Testis (tissue), 2 donors: Measurements from ENCODE around the gene PXMP2.
A peak's percentile ranks its signal among the peaks of the same experiment; 100 is the strongest.

Experiments used
- POLR2A ChIP-seq: fragments of 450-650 bp; IDR thresholded peaks from one replicate; pipeline ENCODE4 v1.6.1; 2017; ENCODE audit warnings: antibody characterized with exemption, mild to moderate bottlenecking, moderate library complexity
- TF ChIP-seq, protein P1 (sequence below), 3 experiments: fragments of 450-650 bp in 2 of 3; fragments of 200-600 bp in 1 of 3; sonication (generic) in 1 of 3; IDR thresholded peaks; one replicate each; pipeline ENCODE4 v1.5.1; 2016 to 2019; ENCODE audit warnings: antibody characterized with exemption in 3 of 3, mild to moderate bottlenecking in 2 of 3, moderate library complexity in 1 of 3

DNA sequence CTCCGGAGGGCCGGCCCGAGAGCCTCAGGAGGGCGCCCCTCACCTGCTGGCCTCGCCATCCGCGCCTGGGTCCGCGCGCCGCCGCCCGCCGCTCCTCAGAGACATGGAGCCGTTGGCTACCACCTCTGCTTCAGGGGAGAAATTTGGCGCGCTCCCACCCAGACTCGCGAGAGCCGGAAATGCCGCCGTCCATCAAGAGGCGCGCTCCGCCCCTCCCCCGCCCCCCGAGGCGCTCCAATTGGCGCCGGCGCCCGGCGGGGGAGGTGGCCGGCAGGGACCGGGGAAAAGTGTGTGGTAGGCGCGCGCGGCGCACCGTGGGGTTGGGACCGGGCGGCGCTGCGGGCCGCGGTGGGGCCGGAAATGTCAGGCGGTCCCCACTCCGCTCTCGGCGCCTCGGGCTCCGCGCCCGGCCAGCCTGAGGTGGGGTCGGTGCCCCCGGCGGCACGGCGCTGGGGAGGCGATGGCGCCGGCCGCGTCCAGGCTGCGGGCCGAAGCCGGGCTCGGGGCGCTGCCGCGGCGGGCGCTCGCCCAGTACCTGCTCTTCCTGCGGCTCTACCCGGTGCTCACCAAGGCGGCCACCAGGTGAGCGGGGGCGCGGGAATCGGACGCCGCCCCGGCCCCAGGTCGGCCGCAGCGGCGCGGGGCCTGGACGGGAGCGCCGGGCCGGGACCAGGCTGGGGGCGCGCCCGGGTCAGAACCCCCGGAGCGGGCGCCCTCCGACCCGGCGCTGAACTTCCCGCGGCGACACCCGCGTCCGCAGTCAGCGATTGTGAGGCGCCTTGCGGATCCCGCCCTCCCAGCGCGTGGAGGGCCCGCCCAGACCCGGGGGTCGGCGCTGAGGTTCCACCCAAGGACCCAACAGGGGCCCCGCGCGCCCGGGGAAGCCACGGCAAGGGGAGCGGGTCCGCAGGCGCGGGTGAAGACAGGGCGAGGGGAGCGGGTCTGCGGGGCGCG is at the start of gene PXMP2, which contains the start of gene POLE:
- TF ChIP-seq, protein P1, sequence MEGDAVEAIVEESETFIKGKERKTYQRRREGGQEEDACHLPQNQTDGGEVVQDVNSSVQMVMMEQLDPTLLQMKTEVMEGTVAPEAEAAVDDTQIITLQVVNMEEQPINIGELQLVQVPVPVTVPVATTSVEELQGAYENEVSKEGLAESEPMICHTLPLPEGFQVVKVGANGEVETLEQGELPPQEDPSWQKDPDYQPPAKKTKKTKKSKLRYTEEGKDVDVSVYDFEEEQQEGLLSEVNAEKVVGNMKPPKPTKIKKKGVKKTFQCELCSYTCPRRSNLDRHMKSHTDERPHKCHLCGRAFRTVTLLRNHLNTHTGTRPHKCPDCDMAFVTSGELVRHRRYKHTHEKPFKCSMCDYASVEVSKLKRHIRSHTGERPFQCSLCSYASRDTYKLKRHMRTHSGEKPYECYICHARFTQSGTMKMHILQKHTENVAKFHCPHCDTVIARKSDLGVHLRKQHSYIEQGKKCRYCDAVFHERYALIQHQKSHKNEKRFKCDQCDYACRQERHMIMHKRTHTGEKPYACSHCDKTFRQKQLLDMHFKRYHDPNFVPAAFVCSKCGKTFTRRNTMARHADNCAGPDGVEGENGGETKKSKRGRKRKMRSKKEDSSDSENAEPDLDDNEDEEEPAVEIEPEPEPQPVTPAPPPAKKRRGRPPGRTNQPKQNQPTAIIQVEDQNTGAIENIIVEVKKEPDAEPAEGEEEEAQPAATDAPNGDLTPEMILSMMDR (IDR thresholded peaks at IDR 0.05), result peak in 2 of 3 experiments; percentile 4 to 14
- no peak for TF ChIP-seq POLR2A
